MM.1S (cell line): Measurements from ENCODE around the gene PIGZ.

Experiments used
- DNase-seq: peaks from one replicate; pipeline ENCODE4 v3.0.0-alpha.2; 2015
- H2AFZ ChIP-seq: fragments of 300-600 bp; sonication (generic); 2 replicates; pipeline ENCODE4 v1.6.0; 2016; ENCODE audit warnings: antibody characterized with exemption, low read length
- H3F3A ChIP-seq: fragments of 300-600 bp; sonication (generic); 2 replicates; pipeline ENCODE4 v1.6.1; 2016; ENCODE audit warnings: mild to moderate bottlenecking, antibody characterized with exemption, low read length, moderate library complexity, mixed read lengths; ENCODE audit not compliant: insufficient read depth
- H3K27ac ChIP-seq: fragments of 300-600 bp; sonication (generic); 2 replicates; pipeline ENCODE4 v1.5.1; 2016; ENCODE audit warnings: mild to moderate bottlenecking, low read length
- H3K27me3 ChIP-seq: fragments of 300-600 bp; sonication (generic); replicated peaks from 2 replicates; pipeline ENCODE4 v1.6.0; 2016; ENCODE audit warnings: low read length; ENCODE audit not compliant: insufficient read depth
- H3K36me3 ChIP-seq: fragments of 300-600 bp; sonication (generic); replicated peaks from 2 replicates; pipeline ENCODE4 v1.6.1; 2016; ENCODE audit warnings: mild to moderate bottlenecking, low read length, mixed read lengths; ENCODE audit not compliant: insufficient read depth
- H3K4me1 ChIP-seq: fragments of 300-600 bp; sonication (generic); 2 replicates; pipeline ENCODE4 v1.6.1; 2016; ENCODE audit warnings: low read length, mixed read lengths
- H3K4me2 ChIP-seq: fragments of 300-600 bp; sonication (generic); 2 replicates; pipeline ENCODE4 v1.6.0; 2016; ENCODE audit warnings: low read depth, low read length
- H3K4me3 ChIP-seq: fragments of 300-600 bp; sonication (generic); 2 replicates; pipeline ENCODE4 v1.5.1; 2016; ENCODE audit warnings: low read length, mixed read lengths
- H3K79me2 ChIP-seq: fragments of 300-600 bp; sonication (generic); 2 replicates; pipeline ENCODE4 v1.6.1; 2016; ENCODE audit warnings: mixed run types, low read length, mixed read lengths
- H3K9ac ChIP-seq: fragments of 300-600 bp; sonication (generic); 2 replicates; pipeline ENCODE4 v1.6.1; 2016; ENCODE audit warnings: low read length, mixed read lengths
- H3K9me2 ChIP-seq: fragments of 300-600 bp; sonication (generic); replicated peaks from 2 replicates; pipeline ENCODE4 v1.6.1; 2016; ENCODE audit warnings: mild to moderate bottlenecking, low read length, mixed read lengths; ENCODE audit not compliant: insufficient read depth
- H3K9me3 ChIP-seq: fragments of 300-600 bp; sonication (generic); replicated peaks from 2 replicates; pipeline ENCODE4 v1.6.1; 2016; ENCODE audit warnings: mild to moderate bottlenecking, low read length, mixed read lengths; ENCODE audit not compliant: insufficient read depth
- H4K20me1 ChIP-seq: fragments of 300-600 bp; sonication (generic); 2 replicates; pipeline ENCODE4 v1.6.1; 2016; ENCODE audit warnings: mild to moderate bottlenecking, low read length, moderate library complexity, mixed read lengths; ENCODE audit not compliant: insufficient read depth
- EZH2 ChIP-seq: fragments of 300-600 bp; sonication (generic); optimal IDR thresholded peaks from 2 replicates; pipeline ENCODE3; 2017; ENCODE audit warnings: low read depth, mild to moderate bottlenecking, antibody characterized with exemption, low read length, mixed read lengths
- EZH2phosphoT487 ChIP-seq: fragments of 300-600 bp; sonication (generic); IDR thresholded peaks from 2 replicates; pipeline ENCODE4 v1.6.1; 2018; ENCODE audit warnings: antibody characterized with exemption, low read length
- TF ChIP-seq, protein P1 (sequence below): fragments of 300-600 bp; sonication (generic); IDR thresholded peaks from 2 replicates; pipeline ENCODE4 v1.5.1; 2016; ENCODE audit warnings: antibody characterized with exemption, low read length, mixed read lengths

Gene PIGZ

DNA sequence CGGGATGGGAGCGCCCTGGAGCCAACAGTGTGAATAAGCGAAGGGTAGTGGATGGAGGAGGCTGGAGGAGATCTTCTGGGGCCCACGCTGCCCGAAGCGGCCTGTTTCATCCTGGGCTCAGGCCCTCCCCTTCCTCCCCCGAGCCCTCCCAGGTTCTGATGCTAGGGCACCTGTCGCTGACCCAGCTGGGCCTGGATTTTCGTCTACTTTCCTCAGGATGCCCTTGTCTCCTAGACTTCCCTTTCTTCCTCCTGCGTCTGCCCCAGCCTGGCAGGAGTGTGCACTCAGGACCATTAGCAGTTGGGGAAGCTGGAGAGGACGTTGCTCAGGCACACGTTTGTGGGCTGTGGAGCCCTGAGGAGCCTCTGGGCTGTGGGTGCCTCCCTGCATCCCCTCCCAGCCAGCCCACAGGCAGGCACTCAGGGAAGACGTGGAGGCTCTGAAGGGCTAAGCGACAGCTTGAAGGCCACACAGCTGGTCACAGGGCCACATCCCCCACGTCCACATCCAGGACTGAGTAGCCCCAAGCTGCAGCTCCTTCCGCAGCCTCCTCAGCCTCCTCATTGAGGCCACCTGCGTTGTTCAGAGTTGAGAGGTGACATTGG lies 23.9 kb upstream of the PIGZ start:
- H3K27ac ChIP-seq: no peak overlapping the region
- no peaks in the 10 kb centered on the region for H3K9me3 ChIP-seq
- no peaks in the 10 kb centered on the region for H4K20me1 ChIP-seq
- no peak overlapping the region for H3K4me2 ChIP-seq
- no peaks in the 10 kb centered on the region for H3K9me2 ChIP-seq
- H3K4me1 ChIP-seq: no peaks in the 10 kb centered on the region
- H3K9ac ChIP-seq: no peak overlapping the region
- no peaks in the 10 kb centered on the region for H3K79me2 ChIP-seq
- no peaks in the 10 kb centered on the region for H3K36me3 ChIP-seq
- no peak overlapping the region for H2AFZ ChIP-seq
- no peaks in the 10 kb centered on the region for H3K27me3 ChIP-seq
- no peaks in the 10 kb centered on the region for H3F3A ChIP-seq
- TF ChIP-seq EZH2phosphoT487: no peak
- TF ChIP-seq EZH2: no peak
- TF ChIP-seq, protein P1, sequence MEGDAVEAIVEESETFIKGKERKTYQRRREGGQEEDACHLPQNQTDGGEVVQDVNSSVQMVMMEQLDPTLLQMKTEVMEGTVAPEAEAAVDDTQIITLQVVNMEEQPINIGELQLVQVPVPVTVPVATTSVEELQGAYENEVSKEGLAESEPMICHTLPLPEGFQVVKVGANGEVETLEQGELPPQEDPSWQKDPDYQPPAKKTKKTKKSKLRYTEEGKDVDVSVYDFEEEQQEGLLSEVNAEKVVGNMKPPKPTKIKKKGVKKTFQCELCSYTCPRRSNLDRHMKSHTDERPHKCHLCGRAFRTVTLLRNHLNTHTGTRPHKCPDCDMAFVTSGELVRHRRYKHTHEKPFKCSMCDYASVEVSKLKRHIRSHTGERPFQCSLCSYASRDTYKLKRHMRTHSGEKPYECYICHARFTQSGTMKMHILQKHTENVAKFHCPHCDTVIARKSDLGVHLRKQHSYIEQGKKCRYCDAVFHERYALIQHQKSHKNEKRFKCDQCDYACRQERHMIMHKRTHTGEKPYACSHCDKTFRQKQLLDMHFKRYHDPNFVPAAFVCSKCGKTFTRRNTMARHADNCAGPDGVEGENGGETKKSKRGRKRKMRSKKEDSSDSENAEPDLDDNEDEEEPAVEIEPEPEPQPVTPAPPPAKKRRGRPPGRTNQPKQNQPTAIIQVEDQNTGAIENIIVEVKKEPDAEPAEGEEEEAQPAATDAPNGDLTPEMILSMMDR: no peak
- DNase-seq: no peak
- H3K4me3 ChIP-seq: no peak overlapping the region

DNA sequence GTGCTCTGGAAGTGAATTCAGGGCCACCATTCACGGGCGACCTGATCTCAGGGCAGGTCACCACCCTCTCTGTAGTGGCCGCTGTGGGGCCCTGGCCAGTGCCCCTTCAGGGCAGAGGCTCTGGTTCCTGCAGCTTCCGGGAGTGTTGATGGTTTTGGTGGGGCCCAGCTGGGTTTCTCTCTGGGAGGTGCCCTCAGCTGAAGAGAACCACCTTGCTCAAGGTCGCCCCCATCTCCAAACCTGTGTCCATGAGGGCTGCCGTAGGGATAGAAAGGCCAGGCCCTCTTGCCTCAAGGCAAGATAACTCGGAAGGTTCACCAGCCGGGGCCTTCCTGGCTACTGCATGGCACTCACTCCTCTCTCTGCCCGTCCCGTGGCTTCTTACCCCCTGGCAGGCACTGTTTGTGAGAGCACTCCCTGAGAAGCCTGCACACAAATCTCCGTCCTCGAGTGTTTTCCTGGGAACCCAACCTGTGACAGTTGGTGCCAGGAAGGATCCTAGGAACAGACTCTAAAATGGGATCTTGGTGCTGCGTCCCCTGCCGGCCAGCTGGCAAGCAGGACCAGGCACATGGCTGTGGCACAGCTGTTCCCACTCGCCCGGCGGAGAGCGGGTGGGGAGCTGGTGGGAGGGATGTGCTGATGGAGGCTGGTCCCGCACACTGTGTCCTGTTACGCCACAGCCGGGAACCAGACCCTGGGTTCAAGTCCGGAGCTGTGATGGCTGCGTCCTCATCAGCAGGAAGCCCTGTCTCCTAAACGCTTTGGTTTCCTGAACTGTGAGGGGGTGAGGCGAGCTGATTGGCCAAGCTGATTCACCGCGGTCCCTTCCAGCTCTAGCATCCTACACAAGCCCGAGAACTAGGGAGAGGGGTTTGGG lies 23.2 kb upstream of the PIGZ start:
- H3K27me3 ChIP-seq: no peaks in the 10 kb centered on the region
- H3K9ac ChIP-seq: no peak overlapping the region
- no peak overlapping the region for H3K4me2 ChIP-seq
- H3K27ac ChIP-seq: no peak overlapping the region
- no peaks in the 10 kb centered on the region for H3K4me1 ChIP-seq
- H3F3A ChIP-seq: no peaks in the 10 kb centered on the region
- H3K79me2 ChIP-seq: no peaks in the 10 kb centered on the region
- H3K9me3 ChIP-seq: no peaks in the 10 kb centered on the region
- H3K36me3 ChIP-seq: no peaks in the 10 kb centered on the region
- no peak for DNase-seq
- H3K9me2 ChIP-seq: no peaks in the 10 kb centered on the region
- H2AFZ ChIP-seq: no peak overlapping the region
- H3K4me3 ChIP-seq: no peak overlapping the region
- H4K20me1 ChIP-seq: no peaks in the 10 kb centered on the region
- TF ChIP-seq EZH2 (no peak), EZH2phosphoT487 (no peak)
- TF ChIP-seq, protein P1: no peak

DNA sequence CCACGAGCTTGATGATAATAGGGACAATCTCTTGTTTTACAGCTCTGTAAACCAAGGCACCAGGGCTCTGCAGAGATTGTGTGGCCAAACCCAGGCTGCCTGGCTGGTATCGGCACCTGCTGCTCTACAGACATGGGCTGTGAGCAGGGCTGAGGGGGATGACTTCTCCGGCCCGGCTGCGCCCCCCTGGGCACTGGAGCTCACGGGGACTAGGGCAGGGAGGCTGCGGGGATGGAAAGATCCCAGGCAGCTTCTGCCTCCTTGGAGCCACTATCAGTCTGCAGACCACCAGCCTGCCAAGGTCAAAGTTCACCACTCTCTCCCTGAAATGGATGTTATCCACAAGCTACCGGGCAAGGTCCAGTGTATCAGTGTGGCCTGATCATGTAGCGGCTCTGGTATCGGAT lies 22.0 kb upstream of the PIGZ start:
- H3F3A ChIP-seq: no peaks in the 10 kb centered on the region
- H3K27ac ChIP-seq: no peak overlapping the region
- H3K4me1 ChIP-seq: no peaks in the 10 kb centered on the region
- H2AFZ ChIP-seq: no peak overlapping the region
- H4K20me1 ChIP-seq: no peaks in the 10 kb centered on the region
- H3K9me3 ChIP-seq: no peaks in the 10 kb centered on the region
- H3K4me3 ChIP-seq: no peak overlapping the region
- no peaks in the 10 kb centered on the region for H3K79me2 ChIP-seq
- no peaks in the 10 kb centered on the region for H3K9me2 ChIP-seq
- H3K9ac ChIP-seq: no peak overlapping the region
- TF ChIP-seq EZH2 (no peak), EZH2phosphoT487 (no peak)
- TF ChIP-seq, protein P1: no peak
- H3K27me3 ChIP-seq: no peaks in the 10 kb centered on the region
- H3K36me3 ChIP-seq: no peaks in the 10 kb centered on the region
- no peak for DNase-seq
- H3K4me2 ChIP-seq: no peak overlapping the region
